Endothelial cell of umbilical vein (primary cell): Measurements from ENCODE around the gene KLHL41.

Experiments
- EZH2 ChIP-seq: IDR thresholded peaks from 2 replicates; pipeline ENCODE4 v1.6.1; 2012; ENCODE audit warnings: borderline replicate concordance, low read depth, mild to moderate bottlenecking, moderate library complexity, low read length, inconsistent platforms; ENCODE audit not compliant: severe bottlenecking
- FOS ChIP-seq: IDR thresholded peaks from 2 replicates; pipeline ENCODE4 v1.6.1; 2011; ENCODE audit warnings: mild to moderate bottlenecking, low read length, moderate library complexity, borderline replicate concordance; ENCODE audit not compliant: insufficient read depth
- MYC ChIP-seq: IDR thresholded peaks from one replicate; pipeline ENCODE4 v1.6.1; 2011; ENCODE audit warnings: mild to moderate bottlenecking, low read depth, low read length
- POLR2A ChIP-seq: IDR thresholded peaks from 2 replicates; pipeline ENCODE4 v1.6.1; 2012; ENCODE audit warnings: low read depth, mild to moderate bottlenecking, control low read depth, low read length
- POLR2AphosphoS5 ChIP-seq: IDR thresholded peaks from 2 replicates; pipeline ENCODE4 v1.6.1; 2012; ENCODE audit warnings: low read depth, mild to moderate bottlenecking, control low read depth, low read length, moderate library complexity; ENCODE audit not compliant: insufficient read depth
- TF ChIP-seq, protein P1 (sequence below), 2 donors: IDR thresholded peaks; 1 replicate in 1 of 2; 2 replicates in 1 of 2; pipeline ENCODE4 v1.5.1; 2011; ENCODE audit warnings: low read length in 2 of 2, mild to moderate bottlenecking in 2 of 2, moderate library complexity in 2 of 2, control low read depth in 1 of 2, inconsistent platforms in 1 of 2, low read depth in 1 of 2; ENCODE audit not compliant: insufficient read depth in 1 of 2; ENCODE audit errors: extremely low read depth in 1 of 2
- TF ChIP-seq, protein P2 (sequence below): IDR thresholded peaks from 2 replicates; pipeline ENCODE4 v1.6.1; 2011; ENCODE audit not compliant: insufficient read depth, insufficient read length

DNA sequence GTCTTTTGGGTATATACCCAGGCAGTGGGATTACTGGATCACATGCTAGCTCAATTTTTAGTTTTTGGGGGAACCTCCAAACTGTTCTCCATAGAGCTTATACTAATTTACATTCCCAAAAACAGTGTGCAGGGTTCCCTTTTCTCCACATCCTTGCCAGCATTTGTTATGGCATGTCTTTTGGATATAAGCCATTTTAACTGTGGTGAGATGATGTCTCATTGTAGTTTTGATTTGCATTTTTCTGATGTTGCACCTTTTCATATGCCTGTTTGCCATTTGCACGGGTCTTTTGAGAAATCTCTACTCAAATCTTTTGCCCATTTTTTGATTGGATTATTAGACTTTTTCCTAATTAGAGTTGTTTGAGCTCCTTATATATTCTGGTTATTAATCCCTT is 56.2 kb downstream of the KLHL41 start:
- TF ChIP-seq, protein P1, sequence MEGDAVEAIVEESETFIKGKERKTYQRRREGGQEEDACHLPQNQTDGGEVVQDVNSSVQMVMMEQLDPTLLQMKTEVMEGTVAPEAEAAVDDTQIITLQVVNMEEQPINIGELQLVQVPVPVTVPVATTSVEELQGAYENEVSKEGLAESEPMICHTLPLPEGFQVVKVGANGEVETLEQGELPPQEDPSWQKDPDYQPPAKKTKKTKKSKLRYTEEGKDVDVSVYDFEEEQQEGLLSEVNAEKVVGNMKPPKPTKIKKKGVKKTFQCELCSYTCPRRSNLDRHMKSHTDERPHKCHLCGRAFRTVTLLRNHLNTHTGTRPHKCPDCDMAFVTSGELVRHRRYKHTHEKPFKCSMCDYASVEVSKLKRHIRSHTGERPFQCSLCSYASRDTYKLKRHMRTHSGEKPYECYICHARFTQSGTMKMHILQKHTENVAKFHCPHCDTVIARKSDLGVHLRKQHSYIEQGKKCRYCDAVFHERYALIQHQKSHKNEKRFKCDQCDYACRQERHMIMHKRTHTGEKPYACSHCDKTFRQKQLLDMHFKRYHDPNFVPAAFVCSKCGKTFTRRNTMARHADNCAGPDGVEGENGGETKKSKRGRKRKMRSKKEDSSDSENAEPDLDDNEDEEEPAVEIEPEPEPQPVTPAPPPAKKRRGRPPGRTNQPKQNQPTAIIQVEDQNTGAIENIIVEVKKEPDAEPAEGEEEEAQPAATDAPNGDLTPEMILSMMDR (IDR thresholded peaks at IDR 0.05; ENCODE audit: extremely low read depth in 1 of 2, insufficient read depth in 1 of 2, low read depth in 1 of 2, low read length in 2 of 2): no peak
- no peak for TF ChIP-seq POLR2AphosphoS5
- TF ChIP-seq POLR2A: no peak
- no peak for TF ChIP-seq EZH2
- no peak for TF ChIP-seq MYC
- TF ChIP-seq, protein P2, sequence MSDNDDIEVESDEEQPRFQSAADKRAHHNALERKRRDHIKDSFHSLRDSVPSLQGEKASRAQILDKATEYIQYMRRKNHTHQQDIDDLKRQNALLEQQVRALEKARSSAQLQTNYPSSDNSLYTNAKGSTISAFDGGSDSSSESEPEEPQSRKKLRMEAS: no peak
- TF ChIP-seq FOS: no peak
